NB4 (cell line): Measurements from ENCODE around the gene BRMS1L.
"Not testable (repeated sequence)": the region's sequence is repeated elsewhere in the genome, so short reads cannot be mapped to it uniquely, and the experiment has no call there.

Source experiments
- DNase-seq: peaks from one replicate; pipeline ENCODE4 v3.0.0; 2010; ENCODE audit warnings: low read depth
- H3K4me3 ChIP-seq: one replicate; pipeline ENCODE4 v1.5.1; 2011; ENCODE audit warnings: mild to moderate bottlenecking, low read depth, low read length, moderate library complexity
- MYC ChIP-seq: IDR thresholded peaks from 2 replicates; pipeline ENCODE4 v1.6.1; 2011; ENCODE audit warnings: low read depth, low read length
- POLR2A ChIP-seq: IDR thresholded peaks from 2 replicates; pipeline ENCODE4 v1.6.1; 2011; ENCODE audit warnings: mild to moderate bottlenecking; ENCODE audit not compliant: insufficient read length; ENCODE audit errors: extremely low read depth
- TF ChIP-seq, protein P1 (sequence below): IDR thresholded peaks from 2 replicates; pipeline ENCODE4 v1.6.1; 2011; ENCODE audit warnings: low read depth, low read length
- TF ChIP-seq, protein P2 (sequence below): IDR thresholded peaks from one replicate; pipeline ENCODE4 v1.5.1; 2012; ENCODE audit warnings: low read depth, low read length

BRMS1L gene

DNA sequence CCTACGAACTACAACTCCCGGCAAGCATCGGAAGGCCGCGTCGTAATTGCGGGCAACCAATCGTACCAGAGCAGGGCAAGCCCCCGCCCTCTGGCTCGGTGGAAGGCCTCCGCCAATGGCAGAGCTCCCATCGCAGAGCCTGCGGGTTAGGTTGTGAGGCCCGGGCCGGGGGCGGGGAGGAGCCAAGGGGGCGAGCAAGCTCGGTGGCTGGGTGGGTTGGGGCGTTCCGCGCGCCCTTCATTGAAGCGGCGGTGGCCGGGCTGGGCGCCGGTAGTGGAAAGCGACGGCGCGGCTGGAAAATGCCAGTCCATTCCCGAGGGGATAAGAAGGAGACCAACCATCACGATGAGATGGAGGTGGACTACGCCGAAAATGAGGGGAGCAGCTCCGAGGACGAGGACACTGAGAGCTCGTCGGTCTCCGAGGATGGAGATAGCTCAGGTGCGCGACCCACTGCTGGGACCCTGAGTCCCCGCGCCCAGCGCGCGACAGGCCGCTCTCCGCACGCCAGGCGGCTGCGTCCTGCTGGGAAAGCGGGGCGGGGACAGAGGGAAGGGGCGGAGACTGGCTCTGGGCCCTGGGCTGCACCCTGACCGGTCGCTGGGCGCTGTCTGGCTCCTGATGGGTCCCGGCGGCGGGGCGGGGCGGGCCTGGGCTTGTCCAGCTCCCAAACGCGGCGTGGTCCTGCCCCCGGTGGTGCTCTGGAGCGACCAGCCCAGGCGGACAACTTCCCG lies at the start of gene BRMS1L:
Gene BRMS1L, plus strand, starts transcription at position 121 of the 734 bp plus-strand sequence. Its CDS starts 179 bp downstream, at position 300.
- peak; percentile 68 for TF ChIP-seq POLR2A
- no peak for TF ChIP-seq MYC
- TF ChIP-seq, protein P1, sequence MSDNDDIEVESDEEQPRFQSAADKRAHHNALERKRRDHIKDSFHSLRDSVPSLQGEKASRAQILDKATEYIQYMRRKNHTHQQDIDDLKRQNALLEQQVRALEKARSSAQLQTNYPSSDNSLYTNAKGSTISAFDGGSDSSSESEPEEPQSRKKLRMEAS = peak; percentile 68; the same call in 1 of the 2 replicates
- peak; percentile 99 for DNase-seq
- H3K4me3 ChIP-seq = peak within 1 kb of the TSS; percentile 91

DNA sequence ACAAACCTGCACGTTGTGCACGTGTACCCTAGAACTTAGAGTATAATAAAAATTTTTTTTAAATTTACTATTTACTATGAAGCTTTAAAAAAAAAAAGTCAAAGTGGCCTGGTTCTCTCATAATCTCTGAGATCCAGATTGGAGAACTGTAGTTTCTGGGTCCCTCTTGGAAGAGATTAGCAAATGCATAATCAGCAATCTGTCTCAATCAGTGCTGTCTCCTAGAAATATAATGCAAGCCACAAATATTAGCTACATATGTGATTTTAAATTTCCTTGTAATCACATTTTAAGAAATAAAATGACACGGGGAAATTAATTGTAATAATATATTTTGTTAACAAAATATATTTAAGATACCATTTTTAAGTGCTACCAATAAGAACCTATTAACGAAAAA lies 49.3 kb upstream of the BRMS1L start:
- TF ChIP-seq, protein P1 = no peak
- no peak for TF ChIP-seq MYC
- TF ChIP-seq, protein P2, sequence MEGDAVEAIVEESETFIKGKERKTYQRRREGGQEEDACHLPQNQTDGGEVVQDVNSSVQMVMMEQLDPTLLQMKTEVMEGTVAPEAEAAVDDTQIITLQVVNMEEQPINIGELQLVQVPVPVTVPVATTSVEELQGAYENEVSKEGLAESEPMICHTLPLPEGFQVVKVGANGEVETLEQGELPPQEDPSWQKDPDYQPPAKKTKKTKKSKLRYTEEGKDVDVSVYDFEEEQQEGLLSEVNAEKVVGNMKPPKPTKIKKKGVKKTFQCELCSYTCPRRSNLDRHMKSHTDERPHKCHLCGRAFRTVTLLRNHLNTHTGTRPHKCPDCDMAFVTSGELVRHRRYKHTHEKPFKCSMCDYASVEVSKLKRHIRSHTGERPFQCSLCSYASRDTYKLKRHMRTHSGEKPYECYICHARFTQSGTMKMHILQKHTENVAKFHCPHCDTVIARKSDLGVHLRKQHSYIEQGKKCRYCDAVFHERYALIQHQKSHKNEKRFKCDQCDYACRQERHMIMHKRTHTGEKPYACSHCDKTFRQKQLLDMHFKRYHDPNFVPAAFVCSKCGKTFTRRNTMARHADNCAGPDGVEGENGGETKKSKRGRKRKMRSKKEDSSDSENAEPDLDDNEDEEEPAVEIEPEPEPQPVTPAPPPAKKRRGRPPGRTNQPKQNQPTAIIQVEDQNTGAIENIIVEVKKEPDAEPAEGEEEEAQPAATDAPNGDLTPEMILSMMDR = no peak
- TF ChIP-seq POLR2A = no peak
- DNase-seq = no peak
- H3K4me3 ChIP-seq = no peak overlapping the region

DNA sequence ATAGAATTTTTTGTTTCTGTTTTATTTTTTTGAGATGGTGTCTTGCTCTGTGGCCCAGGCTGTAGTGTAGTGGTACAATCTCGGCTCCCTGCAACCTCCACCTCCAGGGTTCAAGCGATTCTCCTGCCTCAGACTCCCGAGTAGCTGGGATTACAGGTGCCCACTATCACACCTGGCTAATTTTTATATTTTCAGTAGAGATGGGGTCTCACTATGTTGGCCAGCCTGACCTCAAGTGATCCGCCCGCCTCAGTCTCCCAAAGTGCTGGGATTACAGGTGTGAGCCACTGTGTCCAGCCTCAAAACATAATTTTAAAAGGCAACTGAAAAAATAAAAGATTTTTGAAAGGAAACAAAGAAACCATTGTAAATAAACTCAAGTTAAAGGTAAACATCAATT lies 48.6 kb upstream of the BRMS1L start:
- not testable (repeated sequence) for H3K4me3 ChIP-seq, DNase-seq

DNA sequence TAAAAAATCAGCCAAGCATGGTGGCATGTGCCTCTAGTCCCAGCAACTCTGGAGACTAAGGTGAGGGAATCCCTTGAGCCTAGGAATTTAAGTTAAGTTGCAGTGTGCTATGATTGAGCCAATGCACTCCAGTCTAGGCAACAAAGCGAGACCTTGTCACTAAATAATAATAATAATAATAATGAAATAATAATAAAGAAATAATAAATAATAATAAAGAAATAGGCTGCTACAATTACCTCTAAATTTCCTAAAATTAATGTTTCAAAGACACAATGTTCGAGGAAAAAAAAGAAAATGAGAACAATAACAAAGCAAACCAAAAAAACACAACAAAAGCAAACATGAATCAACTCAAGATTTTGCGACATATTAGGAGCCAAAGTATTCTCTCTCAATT lies 46.8 kb upstream of the BRMS1L start:
- TF ChIP-seq MYC (no peak), POLR2A (no peak)
- TF ChIP-seq, protein P1 = no peak
- TF ChIP-seq, protein P2 = no peak
- H3K4me3 ChIP-seq = no peak overlapping the region
- DNase-seq = no peak

- TF ChIP-seq POLR2A = no peak
- TF ChIP-seq, protein P2 = no peak
- no peak for TF ChIP-seq MYC
- TF ChIP-seq, protein P1 = no peak
- DNase-seq = no peak
- H3K4me3 ChIP-seq = no peak overlapping the region
Observed at GRCh38 chr14:35783699-35784098, 42.4 kb upstream of the BRMS1L start.

DNA sequence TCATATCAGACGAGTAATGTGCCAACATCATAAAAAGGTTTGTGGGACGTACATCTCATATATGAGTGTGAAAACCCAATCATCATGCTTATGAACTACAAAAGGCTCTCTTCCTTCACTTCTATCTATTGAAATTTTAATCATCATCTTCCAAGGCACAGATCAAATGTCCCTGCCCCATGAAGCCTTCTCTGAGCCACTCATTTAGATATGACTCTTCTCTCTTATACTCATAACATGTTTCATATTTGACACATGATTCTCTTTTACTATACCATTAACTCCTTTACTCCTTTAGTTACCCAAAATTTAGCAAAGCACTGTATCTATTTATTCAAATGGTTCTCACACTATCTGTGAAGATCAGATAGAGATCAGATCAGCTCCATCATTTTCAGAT lies 39.3 kb upstream of the BRMS1L start:
- no peak for DNase-seq
- no peak overlapping the region for H3K4me3 ChIP-seq
- TF ChIP-seq MYC (no peak), POLR2A (no peak)
- TF ChIP-seq, protein P1 = no peak
- TF ChIP-seq, protein P2 = no peak

GRCh38 chr14:35789651-35790050 lies 36.5 kb upstream of the BRMS1L start:
- TF ChIP-seq, protein P2 = no peak
- TF ChIP-seq, protein P1 = no peak
- DNase-seq = peak; percentile 17
- no peak overlapping the region for H3K4me3 ChIP-seq
